B cell (primary cell): ENCODE measurements around the gene ANKRD11. TPM values are rescaled to one million over a fixed set of nuclear protein-coding genes. Genes with fewer than 3 reads are reported as not detected.
A peak's percentile ranks its signal among the peaks of the same experiment; 100 is the strongest.
"Not testable (repeated sequence)": the region's sequence is repeated elsewhere in the genome, so short reads cannot be mapped to it uniquely, and the experiment has no call there.

ENCODE experiments used
- ATAC-seq: fragments of 200-7000 bp; cut with Tn5 transposase; one replicate; pipeline ENCODE4 v1.10.0; 2021; ENCODE audit warnings: low read depth, mild to moderate bottlenecking, moderate number of reproducible peaks, moderate library complexity
- CTCF ChIA-PET: fragments of 350-600 bp; sonication (Branson Sonifier 250); formaldehyde crosslinking; loops from one replicate; lab custom pipeline; 2021; ENCODE audit warnings: antibody characterized with exemption, inconsistent platforms; lab: Charles Lee
- POLR2A ChIA-PET: fragments of 350-600 bp; sonication (Branson Sonifier 250); formaldehyde crosslinking; loops from one replicate; lab custom pipeline; 2021; ENCODE audit warnings: antibody characterized with exemption; lab: Charles Lee
- DNase-seq: peaks from one replicate; pipeline ENCODE4 v3.0.0; 2013
- H2AFZ ChIP-seq: 2 replicates; pipeline ENCODE4 v1.6.1; 2012; ENCODE audit warnings: mild to moderate bottlenecking, low read depth, low read length; ENCODE audit not compliant: insufficient read depth, poor library complexity, severe bottlenecking
- H3K27ac ChIP-seq, 2 donors: 1 replicate in 1 of 2; 2 replicates in 1 of 2; pipeline ENCODE4 v1.5.1; 2012 to 2013; ENCODE audit warnings: low read length in 2 of 2, mild to moderate bottlenecking in 2 of 2, moderate library complexity in 1 of 2
- H3K27me3 ChIP-seq, 4 experiments: fragments of 200-600 bp in 1 of 4; sonication (generic) in 1 of 4; replicated peaks in 1 of 4; 1 replicate in 2 of 4; 2 replicates in 2 of 4; pipeline versions ENCODE4 v1.6.1 to v1.7.0; 2013 to 2016; ENCODE audit warnings: low read length in 3 of 4, mild to moderate bottlenecking in 2 of 4, mixed read lengths in 1 of 4, moderate library complexity in 1 of 4; ENCODE audit not compliant: insufficient read depth in 4 of 4, control insufficient read depth in 3 of 4; ENCODE audit errors: control extremely low read depth in 1 of 4
- H3K36me3 ChIP-seq, 2 experiments: replicated peaks in 1 of 2; 1 replicate in 1 of 2; 2 replicates in 1 of 2; pipeline versions ENCODE4 v1.6.1 to v1.7.1; 2013; ENCODE audit warnings: low read length in 1 of 2; ENCODE audit not compliant: insufficient read depth in 2 of 2, control insufficient read depth in 1 of 2; ENCODE audit errors: control extremely low read depth in 1 of 2, extremely low read depth in 1 of 2
- H3K4me1 ChIP-seq, 2 donors: fragments of 200-600 bp in 1 of 2; sonication (generic) in 1 of 2; 1 replicate in 1 of 2; 2 replicates in 1 of 2; pipeline versions ENCODE4 v1.5.1 to v1.6.1; 2013 to 2017; ENCODE audit warnings: low read length in 2 of 2; ENCODE audit not compliant: control insufficient read depth in 2 of 2, insufficient read depth in 2 of 2
- H3K4me2 ChIP-seq: replicated peaks from 2 replicates; pipeline ENCODE3; 2012; ENCODE audit warnings: mild to moderate bottlenecking, low read depth, low read length; ENCODE audit not compliant: poor library complexity, severe bottlenecking
- H3K4me3 ChIP-seq, 5 experiments: fragments of 200-600 bp in 1 of 5; sonication (generic) in 1 of 5; 1 replicate in 3 of 5; 2 replicates in 2 of 5; pipeline versions ENCODE4 v1.5.1 to v1.7.0; 2011 to 2016; ENCODE audit warnings: low read length in 4 of 5, mild to moderate bottlenecking in 4 of 5, low read depth in 2 of 5, control low read depth in 1 of 5, moderate library complexity in 1 of 5; ENCODE audit not compliant: insufficient read depth in 1 of 5; ENCODE audit errors: control extremely low read depth in 1 of 5, extremely low read depth in 1 of 5
- H3K79me2 ChIP-seq: fragments of 200-600 bp; sonication (generic); one replicate; pipeline ENCODE4 v1.6.0; 2016; ENCODE audit warnings: low read length; ENCODE audit not compliant: control insufficient read depth, insufficient read depth
- H3K9ac ChIP-seq: fragments of 200-600 bp; sonication (generic); 2 replicates; pipeline ENCODE4 v1.6.1; 2017; ENCODE audit warnings: mild to moderate bottlenecking, low read length, moderate library complexity
- H3K9me3 ChIP-seq, 3 donors: one replicate each; pipeline versions ENCODE4 v1.6.1 to v1.7.1; 2013; ENCODE audit warnings: low read length in 2 of 3; ENCODE audit not compliant: control insufficient read depth in 2 of 3, insufficient read depth in 1 of 3; ENCODE audit errors: control extremely low read depth in 1 of 3
- H4K20me1 ChIP-seq: 2 replicates; pipeline ENCODE4 v1.6.0; 2012; ENCODE audit warnings: mild to moderate bottlenecking, low read length; ENCODE audit not compliant: insufficient read depth, control insufficient read depth, poor library complexity, severe bottlenecking
- H3K27ac Mint-ChIP-seq: one replicate; pipeline ENCODE4 v1.8.0; 2021; ENCODE audit warnings: mixed read lengths
- H3K27me3 Mint-ChIP-seq: one replicate; pipeline ENCODE4 v1.8.0; 2021; ENCODE audit warnings: mixed read lengths
- H3K4me1 Mint-ChIP-seq: one replicate; pipeline ENCODE4 v1.8.0; 2021; ENCODE audit warnings: mixed read lengths
- H3K4me3 Mint-ChIP-seq: one replicate; pipeline ENCODE4 v1.8.0; 2021; ENCODE audit warnings: mixed read lengths
- H3K9me3 Mint-ChIP-seq: one replicate; pipeline ENCODE4 v1.8.0; 2022; ENCODE audit warnings: mixed read lengths; ENCODE audit not compliant: insufficient read depth
- CTCF ChIP-seq: fragments of 200-600 bp; IDR thresholded peaks from one replicate; pipeline ENCODE4 v1.8.0; 2022; ENCODE audit warnings: antibody characterized with exemption, mild to moderate bottlenecking
- EZH2 ChIP-seq: IDR thresholded peaks from 2 replicates; pipeline ENCODE4 v1.6.1; 2012; ENCODE audit warnings: borderline replicate concordance, low read depth, mild to moderate bottlenecking, moderate library complexity, low read length; ENCODE audit not compliant: insufficient read depth, poor library complexity, severe bottlenecking
- WGBS: methylation state at CpG from one replicate; pipeline ENCODE4 v1.1.5; 2013; ENCODE audit warnings: missing lambda C conversion rate; ENCODE audit not compliant: insufficient coverage; 5-methylcytosine and 5-hydroxymethylcytosine counted together
- intact Hi-C: fragments of 100-400 bp; cut with micrococcal nuclease; formaldehyde crosslinking; loops from one replicate; pipeline ENCODE4 v1.10.0; 2022
- polyA plus RNA-seq: library from polyadenylated mRNA; depleted of rRNA; stranded (reverse); fragments of >200 nt; gene quantifications from 2 replicates; pipeline ENCODE4 v1.2.3, GENCODE V29; 2012
- total RNA-seq, 2 donors: library from RNA; stranded (reverse); fragments of 120-200 nt in 1 of 2; gene quantifications; 1 replicate in 1 of 2; 2 replicates in 1 of 2; pipeline versions ENCODE4 v1.2.3 to v1.2.4, GENCODE V29; 2013 to 2022

The ANKRD11 gene
- total and polyA plus RNA-seq, 2 donors (not counting 1 experiment from before 2014, with no cell fraction given) = 67.9 to 314 TPM

- POLR2A ChIA-PET, H4K20me1 ChIP-seq, H3K79me2 ChIP-seq, H3K9ac ChIP-seq, H3K36me3 ChIP-seq, H3K27ac Mint-ChIP-seq, H3K4me3 ChIP-seq, H3K27me3 Mint-ChIP-seq, H3K9me3 Mint-ChIP-seq, H3K4me3 Mint-ChIP-seq, DNase-seq, H3K27ac ChIP-seq, ATAC-seq, H2AFZ ChIP-seq, H3K27me3 ChIP-seq, H3K4me2 ChIP-seq: not testable (repeated sequence)
- 92% methylated on average over 13 of the region's 13 CpGs for WGBS
- CTCF ChIA-PET = interaction anchor here (1.2 kb wide), 1 partner anchor 45 kb away, joined by 3 read pairs; no protein-coding TSS in a partner anchor
- H3K4me1 ChIP-seq = peaks cover 3 to 21% of the 10 kb centered on the region in 2 donors
- H3K4me1 Mint-ChIP-seq = peaks cover 15% of the 10 kb centered on the region
- peaks cover 0 to 22% (median 0%) of the 10 kb centered on the region in 3 donors for H3K9me3 ChIP-seq
- intact Hi-C loops = loop anchor here (10.0 kb wide), 1 partner anchor 411 kb away; the partner anchor contains the start of genes CHMP1A and SPATA33
Measured at GRCh38 chr16:89244264-89244663, 246.1 kb downstream of the ANKRD11 start.

- H3K4me2 ChIP-seq = no peak overlapping the region
- Mint-ChIP-seq H3K4me3 (no peak overlapping the region), H3K27me3 (no peaks in the 10 kb centered on the region), H3K4me1 (peaks cover 15% of the 10 kb centered on the region), H3K9me3 (no peaks in the 10 kb centered on the region), H3K27ac (peak overlapping the region; percentile 10)
- ATAC-seq (no peak), DNase-seq (no peak)
- H3K27ac ChIP-seq = no peak overlapping the region
- intact Hi-C loops = loop anchor here (10.0 kb wide), 1 partner anchor 411 kb away; the partner anchor contains the start of genes CHMP1A and SPATA33
- H3K4me1 ChIP-seq = peaks cover 3 to 21% of the 10 kb centered on the region in 2 donors
- H4K20me1 ChIP-seq = no peaks in the 10 kb centered on the region
- ChIA-PET POLR2A (no interaction called here), CTCF (interaction anchor here (0.5 to 1.2 kb wide), 2 partner anchors 45 to 449 kb away, joined by 3 read pairs; no protein-coding TSS in a partner anchor)
- no peaks in the 10 kb centered on the region for H3K79me2 ChIP-seq
- H3K9me3 ChIP-seq = peaks cover 0 to 16% (median 0%) of the 10 kb centered on the region in 3 donors
- no peaks in the 10 kb centered on the region for H3K36me3 ChIP-seq
- H3K4me3 ChIP-seq = no peak overlapping the region
- no peak overlapping the region for H2AFZ ChIP-seq
- no peak overlapping the region for H3K9ac ChIP-seq
- H3K27me3 ChIP-seq = no peaks in the 10 kb centered on the region
- 91% methylated on average over 4 of the region's 5 CpGs for WGBS
- TF ChIP-seq EZH2 (no peak), CTCF (no peak)
Measured at GRCh38 chr16:89243664-89244063, 246.7 kb downstream of the ANKRD11 start.
